Gastrocnemius medialis (tissue), 4 donors: Measurements from ENCODE around the gene C11orf24.

Experiments
- CTCF ChIP-seq, 5 experiments: fragments of 450-650 bp in 3 of 5; fragments of 200-600 bp in 2 of 5; sonication (generic) in 2 of 5; IDR thresholded peaks in 4 of 5; conservative IDR thresholded peaks in 1 of 5; 1 replicate in 4 of 5; 2 replicates in 1 of 5; pipeline ENCODE4 v1.5.1; 2016 to 2019; ENCODE audit warnings: antibody characterized with exemption in 5 of 5, mild to moderate bottlenecking in 3 of 5, moderate library complexity in 3 of 5
- POLR2A ChIP-seq, 2 donors: fragments of 450-650 bp; IDR thresholded peaks; one replicate each; pipeline ENCODE4 v1.6.1; 2017; ENCODE audit warnings: antibody characterized with exemption in 2 of 2, mild to moderate bottlenecking in 2 of 2, moderate library complexity in 2 of 2

DNA sequence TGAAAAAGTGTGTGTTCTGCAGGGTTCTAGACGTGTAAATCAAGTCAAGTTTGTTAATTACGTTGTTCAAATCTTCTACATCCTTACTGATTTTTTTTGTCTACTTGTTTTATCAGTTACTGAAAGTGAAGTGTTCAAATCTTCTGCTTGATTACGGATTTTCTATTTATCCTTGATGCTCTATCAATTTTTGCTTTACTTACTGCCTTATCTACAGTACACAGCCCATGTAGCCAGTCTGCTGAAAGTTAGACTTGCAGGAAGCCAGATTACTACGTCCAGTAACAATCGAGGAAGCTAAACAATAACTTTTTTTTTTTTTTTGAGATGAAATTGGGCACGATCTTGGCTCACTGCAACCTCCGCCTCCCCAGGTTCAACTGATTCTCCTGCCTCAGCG is 15.6 kb upstream of the C11orf24 start:
- TF ChIP-seq CTCF (IDR thresholded peaks at IDR 0.05 in 4 of 5, conservative IDR thresholded peaks at IDR 0.05 in 1 of 5): no peak
- TF ChIP-seq POLR2A (IDR thresholded peaks at IDR 0.05): no peak
